Epithelial cell of proximal tubule (primary cell): ENCODE results near the gene OR2Y1. TPM values are rescaled to one million over a fixed set of nuclear protein-coding genes. Genes with fewer than 3 reads are reported as not detected.
"Not testable (repeated sequence)": the region's sequence is repeated elsewhere in the genome, so short reads cannot be mapped to it uniquely, and the experiment has no call there.

ENCODE experiments used
- DNase-seq: peaks from one replicate; pipeline ENCODE4 v3.0.0-alpha.2; 2011; ENCODE audit warnings: low read depth
- H3K4me3 ChIP-seq: 2 replicates; pipeline ENCODE4 v1.5.1; 2011; ENCODE audit warnings: low read depth, mild to moderate bottlenecking, low read length
- total RNA-seq: library from RNA; depleted of rRNA; stranded (reverse); fragments of >200 nt; gene quantifications from 2 replicates; pipeline ENCODE4 v1.2.3, GENCODE V29; 2015
- TF ChIP-seq, protein P1 (sequence below): conservative IDR thresholded peaks from 2 replicates; pipeline ENCODE4 v1.5.1; 2012; ENCODE audit warnings: low read depth, mild to moderate bottlenecking, low read length

The OR2Y1 gene
- total RNA-seq, 1 donor from 2014 or later: not detected

DNA sequence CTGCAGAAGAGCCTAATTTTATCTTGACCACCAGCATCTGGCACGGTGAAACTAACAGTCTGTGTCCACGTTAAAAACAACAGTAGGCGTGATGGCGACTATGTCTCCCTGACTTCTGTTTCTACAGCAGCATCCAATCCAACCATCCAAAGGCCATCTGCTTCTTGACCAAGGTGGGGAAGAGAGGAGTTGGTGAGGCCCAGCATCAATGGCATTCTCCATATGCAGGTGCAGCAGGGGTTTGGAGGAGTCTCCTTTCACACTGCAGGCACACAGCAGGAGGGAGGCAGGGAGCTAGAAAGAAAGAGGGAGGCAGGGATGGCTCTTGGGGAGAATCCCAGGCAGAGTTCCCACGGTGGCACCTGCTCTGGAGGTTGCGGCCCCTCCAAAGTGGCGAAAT is 35.8 kb upstream of the OR2Y1 start:
- H3K4me3 ChIP-seq: no peak overlapping the region
- TF ChIP-seq, protein P1, sequence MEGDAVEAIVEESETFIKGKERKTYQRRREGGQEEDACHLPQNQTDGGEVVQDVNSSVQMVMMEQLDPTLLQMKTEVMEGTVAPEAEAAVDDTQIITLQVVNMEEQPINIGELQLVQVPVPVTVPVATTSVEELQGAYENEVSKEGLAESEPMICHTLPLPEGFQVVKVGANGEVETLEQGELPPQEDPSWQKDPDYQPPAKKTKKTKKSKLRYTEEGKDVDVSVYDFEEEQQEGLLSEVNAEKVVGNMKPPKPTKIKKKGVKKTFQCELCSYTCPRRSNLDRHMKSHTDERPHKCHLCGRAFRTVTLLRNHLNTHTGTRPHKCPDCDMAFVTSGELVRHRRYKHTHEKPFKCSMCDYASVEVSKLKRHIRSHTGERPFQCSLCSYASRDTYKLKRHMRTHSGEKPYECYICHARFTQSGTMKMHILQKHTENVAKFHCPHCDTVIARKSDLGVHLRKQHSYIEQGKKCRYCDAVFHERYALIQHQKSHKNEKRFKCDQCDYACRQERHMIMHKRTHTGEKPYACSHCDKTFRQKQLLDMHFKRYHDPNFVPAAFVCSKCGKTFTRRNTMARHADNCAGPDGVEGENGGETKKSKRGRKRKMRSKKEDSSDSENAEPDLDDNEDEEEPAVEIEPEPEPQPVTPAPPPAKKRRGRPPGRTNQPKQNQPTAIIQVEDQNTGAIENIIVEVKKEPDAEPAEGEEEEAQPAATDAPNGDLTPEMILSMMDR: no peak
- no peak for DNase-seq

DNA sequence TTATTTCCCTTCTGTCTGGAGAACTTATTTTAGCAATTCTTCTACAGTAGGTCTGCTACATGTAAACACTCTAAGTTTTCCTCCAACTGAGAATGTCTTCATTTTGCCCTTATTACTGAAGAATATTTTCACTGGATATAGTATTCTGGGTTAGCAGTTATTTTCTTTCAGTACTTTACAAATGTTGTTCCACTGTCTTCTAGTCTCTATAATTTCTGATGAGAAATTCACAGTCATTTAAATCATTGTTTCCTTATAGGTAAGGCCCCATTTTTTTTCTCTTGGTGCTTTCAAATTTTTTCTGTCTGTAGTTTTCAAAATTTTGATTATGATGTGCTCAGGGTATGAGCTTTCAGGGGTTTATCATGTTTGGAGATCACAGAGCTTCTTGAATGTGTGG is 32.0 kb upstream of the OR2Y1 start:
- no peak for DNase-seq
- no peak overlapping the region for H3K4me3 ChIP-seq
- TF ChIP-seq, protein P1: no peak

DNA sequence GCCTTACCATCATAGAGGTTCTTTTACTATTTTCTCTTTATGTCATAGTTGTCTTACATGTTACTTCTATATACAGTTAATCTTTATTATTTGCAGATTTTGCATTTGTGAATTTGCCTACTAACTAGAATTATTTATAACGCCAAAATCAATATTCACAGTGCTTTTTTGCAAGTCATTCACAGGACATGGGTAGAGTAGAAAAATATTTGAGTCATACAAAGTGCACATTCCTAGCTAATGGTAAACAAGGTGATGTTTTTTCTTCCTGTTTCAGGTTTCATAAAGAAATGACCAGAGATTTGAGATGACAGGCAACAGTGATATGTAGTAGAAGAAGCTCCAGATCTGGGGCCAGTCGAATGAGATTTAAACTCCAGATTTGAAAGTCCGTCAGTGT is 30.0 kb upstream of the OR2Y1 start:
- TF ChIP-seq, protein P1: no peak
- no peak overlapping the region for H3K4me3 ChIP-seq
- DNase-seq: no peak

DNA sequence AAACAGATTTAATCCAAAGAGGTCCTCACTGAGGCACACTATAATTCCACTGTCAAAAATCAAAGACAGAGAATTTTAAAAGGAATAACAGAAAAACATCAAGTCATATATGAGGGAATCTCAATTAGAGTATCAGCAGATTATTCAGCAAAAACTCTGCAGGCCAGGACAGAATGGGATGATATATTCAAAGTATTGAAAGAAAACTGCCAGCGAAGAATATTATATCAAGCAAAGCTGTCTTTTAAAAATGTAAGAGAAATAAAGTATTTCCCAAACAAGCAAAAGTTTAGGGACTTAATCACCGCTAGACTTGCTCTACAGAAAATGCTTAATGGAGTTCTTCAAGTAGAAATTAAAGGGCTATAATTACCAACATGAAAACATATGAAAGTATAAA is 15.7 kb upstream of the OR2Y1 start:
- H3K4me3 ChIP-seq: no peak overlapping the region
- DNase-seq: no peak
- TF ChIP-seq, protein P1: no peak

DNA sequence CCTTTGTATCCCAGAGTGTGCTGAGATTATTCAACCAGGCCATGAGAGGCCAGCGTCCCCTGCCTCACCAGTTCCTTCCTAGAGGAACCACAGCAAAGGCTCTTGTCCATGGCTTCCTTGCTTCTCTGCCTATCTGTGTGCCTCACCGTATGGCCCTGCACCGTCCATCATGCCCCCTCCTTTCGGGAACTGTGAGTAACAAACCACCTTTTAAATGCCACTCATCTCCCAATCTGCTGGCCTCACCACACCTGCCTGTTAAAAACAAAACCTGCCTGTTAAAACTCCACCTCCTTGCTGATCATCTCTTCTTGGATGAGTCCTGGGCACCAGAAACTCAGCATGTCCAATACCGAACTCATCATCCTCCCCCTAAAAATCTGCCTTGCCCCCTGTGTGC is 4.4 kb upstream of the OR2Y1 start:
- DNase-seq: no peak
- TF ChIP-seq, protein P1: no peak
- H3K4me3 ChIP-seq: no peak overlapping the region

DNA sequence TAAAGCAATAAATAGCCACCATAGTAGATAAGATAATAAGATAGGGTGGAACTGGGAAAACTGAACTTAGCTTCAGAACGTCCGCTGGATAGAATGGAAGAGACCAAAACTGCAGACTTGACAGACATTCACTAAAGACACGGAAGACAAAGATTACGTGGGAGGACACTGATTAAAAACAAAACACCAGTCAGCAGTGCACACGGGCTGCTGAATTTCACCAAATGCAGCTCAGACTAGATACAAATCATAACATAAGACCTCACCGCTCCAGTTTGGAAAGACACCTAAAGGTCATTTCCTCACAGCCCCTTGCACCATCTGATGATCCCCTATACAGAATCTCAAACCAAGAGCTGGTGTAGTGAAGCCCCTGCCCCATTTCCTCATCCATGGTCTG is 2.9 kb upstream of the OR2Y1 start:
- DNase-seq: no peak
- H3K4me3 ChIP-seq: no peak overlapping the region
- TF ChIP-seq, protein P1: no peak

DNA sequence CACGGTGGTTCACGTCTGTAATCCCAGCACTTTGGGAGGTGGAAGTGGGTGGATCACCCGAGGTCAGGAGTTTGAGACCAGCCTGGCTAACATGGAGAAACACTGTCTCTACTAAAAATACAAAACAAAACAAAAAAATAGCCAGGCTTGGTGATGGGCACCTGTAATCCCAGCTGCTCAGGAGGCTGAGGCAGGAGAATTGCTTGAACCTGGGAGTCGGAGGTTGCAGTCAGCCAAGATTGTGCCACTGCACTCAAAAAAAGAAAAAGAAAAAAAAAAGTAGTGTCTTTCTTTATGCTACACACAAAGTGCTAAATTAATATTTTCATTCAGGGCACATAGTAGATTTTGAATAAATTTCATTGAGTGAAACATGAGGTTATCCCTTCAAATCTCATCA is 1.1 kb upstream of the OR2Y1 start:
- not testable (repeated sequence) for DNase-seq, H3K4me3 ChIP-seq

DNA sequence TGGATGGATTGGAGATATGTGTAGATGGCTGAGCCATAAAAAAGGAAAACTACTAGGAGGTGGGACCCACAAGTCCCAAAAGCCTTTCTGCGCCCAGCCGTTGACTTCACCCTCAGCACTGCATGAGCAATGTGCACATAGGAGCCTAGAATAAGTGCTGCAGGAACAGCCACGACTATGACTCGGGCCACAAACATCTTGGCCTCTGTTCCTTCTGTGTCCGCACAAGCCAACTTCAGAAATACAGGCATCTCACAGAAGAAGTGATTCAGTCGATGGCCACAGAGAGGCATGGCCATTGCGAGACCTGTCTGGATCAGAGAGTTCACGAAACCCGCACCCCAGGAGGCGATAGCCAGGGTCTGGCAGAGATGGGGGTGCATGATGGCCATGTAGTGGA is 587 bp downstream of the OR2Y1 start:
- DNase-seq: no peak
- H3K4me3 ChIP-seq: no peak overlapping the region
- TF ChIP-seq, protein P1: no peak
